HG03045 (cell line): Measurements from ENCODE around the gene FOLR3.
"Not testable (repeated sequence)": the region's sequence is repeated elsewhere in the genome, so short reads cannot be mapped to it uniquely, and the experiment has no call there.

ENCODE experiments used
- ATAC-seq: cut with Tn5 transposase; IDR thresholded peaks from one replicate; pipeline ENCODE4 v1.9.1; 2021; ENCODE audit warnings: mild to moderate bottlenecking, moderate library complexity; ENCODE audit not compliant: unreplicated experiment

Gene FOLR3

DNA sequence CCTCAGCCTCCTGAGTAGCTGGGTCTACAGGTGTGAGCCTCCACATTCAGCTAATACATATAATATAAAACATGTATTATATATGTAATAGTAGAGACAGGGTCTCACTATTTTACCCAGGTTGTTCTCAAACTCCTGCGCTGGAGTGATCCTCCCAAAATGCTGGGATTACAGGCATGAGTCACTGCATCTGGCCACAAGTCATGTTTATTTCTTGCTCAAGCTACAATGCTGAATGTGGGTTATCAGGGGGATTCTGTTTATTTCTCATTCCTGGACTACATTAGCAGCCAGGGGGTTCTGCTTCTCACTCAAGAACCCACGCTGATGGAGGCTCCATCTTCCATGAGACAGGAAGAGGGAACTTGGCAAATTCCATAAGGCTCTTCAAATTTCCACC is 24.8 kb downstream of the FOLR3 start:
- ATAC-seq: no peak

GRCh38 chr11:72162891-72163492 is 27.5 kb downstream of the FOLR3 start:
- no peak for ATAC-seq

DNA sequence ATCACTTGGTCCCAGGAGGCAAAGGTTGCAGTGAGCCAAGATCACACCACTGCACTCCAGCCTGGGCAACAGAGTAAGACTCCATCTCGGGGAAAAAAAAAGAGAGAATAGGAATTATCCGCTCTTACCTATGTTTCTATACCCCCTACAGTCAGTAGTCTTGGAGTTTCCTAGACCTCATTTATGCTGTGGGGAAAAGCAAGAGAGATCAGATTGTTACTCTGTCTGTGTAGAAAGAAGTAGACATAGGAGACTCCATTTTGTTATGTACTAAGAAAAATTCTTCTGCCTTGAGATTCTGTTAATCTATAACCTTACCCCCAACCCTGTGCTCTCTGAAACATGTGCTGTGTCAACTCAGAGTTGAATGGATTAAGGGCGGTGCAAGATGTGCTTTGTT is 28.7 kb downstream of the FOLR3 start:
- not testable (repeated sequence) for ATAC-seq

- ATAC-seq: not testable (repeated sequence)
Observed at GRCh38 chr11:72169046-72169555, 33.6 kb downstream of the FOLR3 start.

GRCh38 chr11:72169754-72170153 is 34.2 kb downstream of the FOLR3 start:
- not testable (repeated sequence) for ATAC-seq

DNA sequence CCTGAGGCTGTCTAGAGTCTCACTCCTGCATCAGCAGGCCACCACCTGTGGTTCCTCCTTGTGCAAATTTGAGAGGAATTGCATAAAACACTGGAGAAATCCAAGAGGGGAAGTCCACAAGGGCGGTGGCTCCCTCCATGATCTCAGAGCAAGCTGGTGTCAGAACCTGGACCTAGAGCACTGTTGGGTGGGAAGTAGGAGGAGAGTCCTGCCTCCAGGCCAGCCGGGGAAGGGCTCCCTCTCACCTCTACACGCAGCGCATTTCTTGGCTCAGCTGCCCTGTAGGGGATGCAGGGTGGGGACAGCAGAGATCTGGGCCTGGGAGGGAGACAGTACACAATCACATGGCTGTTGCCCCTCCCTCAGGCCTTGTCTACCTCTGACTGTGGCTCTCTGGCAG is 36.5 kb downstream of the FOLR3 start:
- not testable (repeated sequence) for ATAC-seq

DNA sequence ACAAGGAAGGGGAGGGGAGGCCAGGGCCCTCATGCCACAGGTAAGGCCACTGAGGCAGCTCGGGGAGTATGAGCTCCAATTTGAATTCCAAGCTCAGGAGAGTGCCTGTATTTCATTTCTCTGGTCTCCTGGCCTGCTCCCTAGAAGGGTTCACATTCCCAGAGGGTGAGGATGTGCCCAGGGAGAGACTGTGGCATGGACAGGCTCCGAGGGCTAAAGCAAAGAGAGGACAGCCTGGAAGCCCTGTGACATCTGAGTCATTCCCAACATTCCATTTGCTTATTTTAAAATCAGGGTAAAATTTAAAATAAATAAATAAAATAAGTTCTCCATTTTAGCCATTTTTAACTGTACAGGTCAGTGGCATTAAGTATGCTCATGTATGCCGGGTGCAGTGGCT is 37.8 kb downstream of the FOLR3 start:
- ATAC-seq: no peak

GRCh38 chr11:72174302-72175070 is 39.0 kb downstream of the FOLR3 start:
- no peak for ATAC-seq

GRCh38 chr11:72177656-72178055 is 42.1 kb downstream of the FOLR3 start:
- no peak for ATAC-seq

- ATAC-seq: no peak
Observed at GRCh38 chr11:72179049-72179803, 43.7 kb downstream of the FOLR3 start.

- ATAC-seq: no peak
Observed at GRCh38 chr11:72179804-72180396, 44.4 kb downstream of the FOLR3 start.

GRCh38 chr11:72180892-72181552 is 45.5 kb downstream of the FOLR3 start:
- not testable (repeated sequence) for ATAC-seq

DNA sequence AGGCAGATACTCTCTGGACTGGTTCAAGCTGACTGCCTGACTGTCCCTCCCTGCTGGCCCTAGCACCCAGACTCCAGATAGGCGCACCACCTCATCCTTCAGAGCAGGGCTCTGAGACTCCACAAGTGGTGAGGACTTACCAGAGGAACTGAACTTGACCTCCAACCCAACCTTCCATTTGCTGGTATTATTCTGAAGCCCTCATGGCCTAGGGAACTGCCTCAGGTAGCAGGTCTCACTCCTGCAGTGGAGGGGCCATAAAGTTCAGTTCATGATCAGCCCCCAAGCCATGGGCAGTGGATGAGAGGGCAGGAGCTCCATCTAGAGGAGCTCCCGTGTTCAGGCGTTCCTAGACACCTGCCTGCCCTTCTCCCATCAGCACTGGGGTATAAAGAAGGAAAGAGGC is 46.0 kb downstream of the FOLR3 start:
- not testable (repeated sequence) for ATAC-seq

DNA sequence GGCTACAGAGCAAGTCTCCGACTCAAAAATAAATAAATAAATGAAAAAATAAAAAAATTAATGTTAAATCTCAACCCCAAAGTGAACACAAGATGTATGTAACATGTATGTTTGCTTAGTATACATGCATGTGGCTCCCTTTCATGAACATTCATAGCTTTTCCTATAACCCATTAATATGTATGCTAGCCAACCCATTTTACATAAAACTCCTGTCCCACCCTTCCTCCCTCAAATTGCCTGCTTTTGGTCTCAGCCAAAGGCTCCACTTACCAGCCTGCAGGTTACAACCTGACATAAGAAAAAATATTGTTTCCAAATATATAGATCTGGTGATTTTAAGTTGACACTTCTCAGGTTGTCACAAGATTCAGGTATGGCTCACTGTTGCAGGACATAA is 52.7 kb downstream of the FOLR3 start:
- no peak for ATAC-seq
